Transverse colon (tissue), 3 donors: Measurements from ENCODE around the gene NLRP10.

Experiments used
- CTCF ChIP-seq, 5 experiments: fragments of 200-600 bp in 3 of 5; fragments of 450-650 bp in 2 of 5; sonication (generic) in 3 of 5; IDR thresholded peaks; 1 replicate in 2 of 5; 2 replicates in 3 of 5; pipeline ENCODE4 v1.5.1; 2016 to 2017; ENCODE audit warnings: antibody characterized with exemption in 5 of 5, inconsistent platforms in 3 of 5, mild to moderate bottlenecking in 2 of 5, moderate library complexity in 1 of 5
- EP300 ChIP-seq: sonication (generic); formaldehyde crosslinking; IDR thresholded peaks from one replicate; pipeline ENCODE4 v1.6.1; 2017; ENCODE audit warnings: antibody characterized with exemption, low read depth
- POLR2A ChIP-seq: fragments of 450-650 bp; IDR thresholded peaks from one replicate; pipeline ENCODE4 v1.6.1; 2016; ENCODE audit warnings: antibody characterized with exemption, mild to moderate bottlenecking, moderate library complexity

GRCh38 chr11:7964873-7965272 lies 374 bp downstream of the NLRP10 start:
- TF ChIP-seq CTCF (IDR thresholded peaks at IDR 0.05) (no peak), EP300 (no peak), POLR2A (no peak)
